WTC11 (cell line): ENCODE measurements around the gene TEKT3. TPM values are rescaled to one million over a fixed set of nuclear protein-coding genes. Genes with fewer than 3 reads are reported as not detected.

Source experiments
- ATAC-seq: fragments of 200-7000 bp; cut with Tn5 transposase; 2 replicates; pipeline ENCODE4 v1.10.0; 2021; ENCODE audit warnings: mild to moderate bottlenecking, moderate library complexity
- CTCF ChIA-PET: fragments of 300-600 bp; sonication (Branson Sonifier 250); formaldehyde crosslinking; loops from one replicate; lab custom pipeline; 2021; ENCODE audit warnings: antibody characterized with exemption; lab: Charles Lee
- POLR2A ChIA-PET: fragments of 350-600 bp; sonication (Branson Sonifier 250); formaldehyde crosslinking; loops from one replicate; lab custom pipeline; 2021; ENCODE audit warnings: antibody characterized with exemption; lab: Charles Lee
- DNase-seq: peaks from one replicate; pipeline ENCODE4 v3.0.0; 2021; ENCODE audit warnings: low spot score
- H3K27ac Mint-ChIP-seq: 2 replicates; pipeline ENCODE4 v1.8.0; 2021; ENCODE audit warnings: mixed read lengths
- H3K27me3 Mint-ChIP-seq: 2 replicates; pipeline ENCODE4 v1.8.0; 2021; ENCODE audit warnings: low read depth, mild to moderate bottlenecking, moderate library complexity, mixed read lengths
- H3K36me3 Mint-ChIP-seq: 2 replicates; pipeline ENCODE4 v1.8.0; 2021; ENCODE audit warnings: mixed read lengths
- H3K4me1 Mint-ChIP-seq: 2 replicates; pipeline ENCODE4 v1.8.0; 2022; ENCODE audit warnings: mixed read lengths
- H3K4me3 Mint-ChIP-seq: 2 replicates; pipeline ENCODE4 v1.8.0; 2021; ENCODE audit warnings: mild to moderate bottlenecking, moderate library complexity, mixed read lengths
- H3K9me3 Mint-ChIP-seq: 2 replicates; pipeline ENCODE4 v1.8.0; 2021; ENCODE audit warnings: mixed read lengths
- CBFB ChIP-seq: sonication (generic); formaldehyde crosslinking; IDR thresholded peaks from 2 replicates; pipeline ENCODE4 v1.8.1; 2022; ENCODE audit warnings: mild to moderate bottlenecking, low read depth, missing genetic modification reagents
- CREB1 ChIP-seq: sonication (generic); formaldehyde crosslinking; IDR thresholded peaks from 2 replicates; pipeline ENCODE4 v1.8.0; 2023; ENCODE audit warnings: mild to moderate bottlenecking, missing genetic modification reagents
- ELF4 ChIP-seq: sonication (generic); formaldehyde crosslinking; IDR thresholded peaks from 2 replicates; pipeline ENCODE4 v1.8.1; 2022; ENCODE audit warnings: low read depth, mild to moderate bottlenecking, moderate library complexity, missing genetic modification reagents
- ESRRA ChIP-seq: sonication (generic); formaldehyde crosslinking; IDR thresholded peaks from 2 replicates; pipeline ENCODE4 v1.8.1; 2022; ENCODE audit warnings: mild to moderate bottlenecking, missing genetic modification reagents, borderline replicate concordance
- FOXP1 ChIP-seq: sonication (generic); formaldehyde crosslinking; IDR thresholded peaks from 2 replicates; pipeline ENCODE4 v1.8.0; 2022; ENCODE audit warnings: missing genetic modification reagents, mild to moderate bottlenecking, moderate library complexity, borderline replicate concordance
- HMGA2 ChIP-seq: fragments of 250-450 bp; sonication (Bioruptor Pico); IDR thresholded peaks from 2 replicates; pipeline ENCODE4 v1.4.0; 2021; ENCODE audit warnings: mild to moderate bottlenecking, moderate library complexity
- JUN ChIP-seq: sonication (generic); formaldehyde crosslinking; IDR thresholded peaks from 2 replicates; pipeline ENCODE4 v1.8.0; 2023; ENCODE audit warnings: mild to moderate bottlenecking, missing genetic modification reagents
- NFATC4 ChIP-seq: fragments of 250-450 bp; sonication (Bioruptor Pico); IDR thresholded peaks from 2 replicates; pipeline ENCODE4 v1.9.0; 2021; ENCODE audit warnings: mild to moderate bottlenecking
- RELA ChIP-seq: sonication (generic); formaldehyde crosslinking; IDR thresholded peaks from 2 replicates; pipeline ENCODE4 v1.8.1; 2022; ENCODE audit warnings: missing genetic modification reagents, mild to moderate bottlenecking, borderline replicate concordance
- SMAD4 ChIP-seq: sonication (generic); formaldehyde crosslinking; IDR thresholded peaks from 2 replicates; pipeline ENCODE4 v1.8.0; 2022; ENCODE audit warnings: mild to moderate bottlenecking, missing genetic modification reagents
- SP1 ChIP-seq: sonication (generic); formaldehyde crosslinking; conservative IDR thresholded peaks from 2 replicates; pipeline ENCODE4 v1.8.1; 2022; ENCODE audit warnings: missing genetic modification reagents
- TCF7 ChIP-seq: sonication (generic); formaldehyde crosslinking; IDR thresholded peaks from 2 replicates; pipeline ENCODE4 v1.8.0; 2022; ENCODE audit warnings: mild to moderate bottlenecking, low read depth, missing genetic modification reagents, moderate library complexity
- TP53 ChIP-seq: sonication (generic); formaldehyde crosslinking; IDR thresholded peaks from 2 replicates; pipeline ENCODE4 v1.8.1; 2023; ENCODE audit warnings: mild to moderate bottlenecking, missing genetic modification reagents
- ZBTB21 ChIP-seq: sonication (generic); formaldehyde crosslinking; IDR thresholded peaks from 2 replicates; pipeline ENCODE4 v1.8.1; 2023; ENCODE audit warnings: mild to moderate bottlenecking, missing genetic modification reagents, borderline replicate concordance
- total RNA-seq: library from RNA; stranded (reverse); gene quantifications from 3 replicates; pipeline ENCODE4 v1.2.3, GENCODE V29; 2021
- TF ChIP-seq, protein P1 (sequence below): fragments of 250-450 bp; sonication (Bioruptor Pico); IDR thresholded peaks from 2 replicates; pipeline ENCODE4 v1.9.0; 2021; ENCODE audit warnings: mild to moderate bottlenecking
- TF ChIP-seq, protein P2 (sequence below): sonication (generic); formaldehyde crosslinking; IDR thresholded peaks from 2 replicates; pipeline ENCODE4 v1.8.1; 2023; ENCODE audit warnings: mild to moderate bottlenecking, missing genetic modification reagents, borderline replicate concordance
- TF ChIP-seq, protein P3 (sequence below): sonication (generic); formaldehyde crosslinking; IDR thresholded peaks from 2 replicates; pipeline ENCODE4 v1.8.1; 2023; ENCODE audit warnings: mild to moderate bottlenecking, missing genetic modification reagents, moderate library complexity
- TF ChIP-seq, protein P4 (sequence below): sonication (generic); formaldehyde crosslinking; IDR thresholded peaks from 2 replicates; pipeline ENCODE4 v1.8.0; 2022; ENCODE audit warnings: mild to moderate bottlenecking, missing genetic modification reagents
- TF ChIP-seq, protein P5 (sequence below): sonication (generic); formaldehyde crosslinking; conservative IDR thresholded peaks from 2 replicates; pipeline ENCODE4 v1.8.1; 2023; ENCODE audit warnings: mild to moderate bottlenecking, low read depth, missing genetic modification reagents, moderate library complexity
- TF ChIP-seq, protein P6 (sequence below): fragments of 250-450 bp; sonication (Bioruptor Pico); IDR thresholded peaks from 2 replicates; pipeline ENCODE4 v1.8.0; 2021; ENCODE audit warnings: mild to moderate bottlenecking
- TF ChIP-seq, protein P7 (sequence below): sonication (generic); formaldehyde crosslinking; IDR thresholded peaks from 2 replicates; pipeline ENCODE4 v1.8.1; 2023; ENCODE audit warnings: mild to moderate bottlenecking, moderate library complexity, missing genetic modification reagents

Gene TEKT3
- total RNA-seq, 1 experiment from 2014 or later = 3.1 TPM

DNA sequence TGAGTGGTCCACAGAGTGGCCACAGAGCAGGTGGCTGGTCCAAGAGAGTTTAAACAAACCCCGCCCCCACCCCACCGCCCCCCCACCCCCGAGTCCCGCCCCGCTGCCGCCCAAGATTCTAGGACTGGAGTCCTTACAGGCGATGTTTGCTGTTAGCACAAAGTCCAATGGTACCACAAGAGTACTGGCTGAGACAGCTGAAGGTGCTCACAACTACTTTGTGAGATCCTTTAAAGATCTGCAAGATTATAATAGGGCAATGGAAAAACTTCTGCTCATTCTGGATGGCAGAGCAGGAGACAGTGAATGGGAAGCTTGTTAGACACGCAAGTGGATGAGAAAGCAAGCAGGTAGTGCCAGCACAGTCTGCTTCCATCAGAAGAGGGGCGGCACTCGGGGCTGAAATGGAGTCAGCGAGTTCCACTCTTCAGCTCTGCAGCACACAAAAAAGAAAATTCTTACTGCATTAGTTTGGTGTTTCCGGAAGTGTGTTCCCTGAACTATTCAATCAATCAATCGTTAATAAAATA, 4.7 kb upstream of the TEKT3 start (continued):
- TF ChIP-seq, protein P1, sequence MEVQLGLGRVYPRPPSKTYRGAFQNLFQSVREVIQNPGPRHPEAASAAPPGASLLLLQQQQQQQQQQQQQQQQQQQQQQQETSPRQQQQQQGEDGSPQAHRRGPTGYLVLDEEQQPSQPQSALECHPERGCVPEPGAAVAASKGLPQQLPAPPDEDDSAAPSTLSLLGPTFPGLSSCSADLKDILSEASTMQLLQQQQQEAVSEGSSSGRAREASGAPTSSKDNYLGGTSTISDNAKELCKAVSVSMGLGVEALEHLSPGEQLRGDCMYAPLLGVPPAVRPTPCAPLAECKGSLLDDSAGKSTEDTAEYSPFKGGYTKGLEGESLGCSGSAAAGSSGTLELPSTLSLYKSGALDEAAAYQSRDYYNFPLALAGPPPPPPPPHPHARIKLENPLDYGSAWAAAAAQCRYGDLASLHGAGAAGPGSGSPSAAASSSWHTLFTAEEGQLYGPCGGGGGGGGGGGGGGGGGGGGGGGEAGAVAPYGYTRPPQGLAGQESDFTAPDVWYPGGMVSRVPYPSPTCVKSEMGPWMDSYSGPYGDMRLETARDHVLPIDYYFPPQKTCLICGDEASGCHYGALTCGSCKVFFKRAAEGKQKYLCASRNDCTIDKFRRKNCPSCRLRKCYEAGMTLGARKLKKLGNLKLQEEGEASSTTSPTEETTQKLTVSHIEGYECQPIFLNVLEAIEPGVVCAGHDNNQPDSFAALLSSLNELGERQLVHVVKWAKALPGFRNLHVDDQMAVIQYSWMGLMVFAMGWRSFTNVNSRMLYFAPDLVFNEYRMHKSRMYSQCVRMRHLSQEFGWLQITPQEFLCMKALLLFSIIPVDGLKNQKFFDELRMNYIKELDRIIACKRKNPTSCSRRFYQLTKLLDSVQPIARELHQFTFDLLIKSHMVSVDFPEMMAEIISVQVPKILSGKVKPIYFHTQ (CRISPR knock-in tag) = no peak
- TF ChIP-seq CBFB (CRISPR knock-in tag) (no peak), ZBTB21 (CRISPR knock-in tag) (no peak), FOXP1 (CRISPR knock-in tag) (no peak), TP53 (no peak), ELF4 (CRISPR knock-in tag) (no peak), CREB1 (CRISPR knock-in tag) (no peak)
- TF ChIP-seq, protein P2, sequence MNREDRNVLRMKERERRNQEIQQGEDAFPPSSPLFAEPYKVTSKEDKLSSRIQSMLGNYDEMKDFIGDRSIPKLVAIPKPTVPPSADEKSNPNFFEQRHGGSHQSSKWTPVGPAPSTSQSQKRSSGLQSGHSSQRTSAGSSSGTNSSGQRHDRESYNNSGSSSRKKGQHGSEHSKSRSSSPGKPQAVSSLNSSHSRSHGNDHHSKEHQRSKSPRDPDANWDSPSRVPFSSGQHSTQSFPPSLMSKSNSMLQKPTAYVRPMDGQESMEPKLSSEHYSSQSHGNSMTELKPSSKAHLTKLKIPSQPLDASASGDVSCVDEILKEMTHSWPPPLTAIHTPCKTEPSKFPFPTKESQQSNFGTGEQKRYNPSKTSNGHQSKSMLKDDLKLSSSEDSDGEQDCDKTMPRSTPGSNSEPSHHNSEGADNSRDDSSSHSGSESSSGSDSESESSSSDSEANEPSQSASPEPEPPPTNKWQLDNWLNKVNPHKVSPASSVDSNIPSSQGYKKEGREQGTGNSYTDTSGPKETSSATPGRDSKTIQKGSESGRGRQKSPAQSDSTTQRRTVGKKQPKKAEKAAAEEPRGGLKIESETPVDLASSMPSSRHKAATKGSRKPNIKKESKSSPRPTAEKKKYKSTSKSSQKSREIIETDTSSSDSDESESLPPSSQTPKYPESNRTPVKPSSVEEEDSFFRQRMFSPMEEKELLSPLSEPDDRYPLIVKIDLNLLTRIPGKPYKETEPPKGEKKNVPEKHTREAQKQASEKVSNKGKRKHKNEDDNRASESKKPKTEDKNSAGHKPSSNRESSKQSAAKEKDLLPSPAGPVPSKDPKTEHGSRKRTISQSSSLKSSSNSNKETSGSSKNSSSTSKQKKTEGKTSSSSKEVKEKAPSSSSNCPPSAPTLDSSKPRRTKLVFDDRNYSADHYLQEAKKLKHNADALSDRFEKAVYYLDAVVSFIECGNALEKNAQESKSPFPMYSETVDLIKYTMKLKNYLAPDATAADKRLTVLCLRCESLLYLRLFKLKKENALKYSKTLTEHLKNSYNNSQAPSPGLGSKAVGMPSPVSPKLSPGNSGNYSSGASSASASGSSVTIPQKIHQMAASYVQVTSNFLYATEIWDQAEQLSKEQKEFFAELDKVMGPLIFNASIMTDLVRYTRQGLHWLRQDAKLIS = no peak
- TF ChIP-seq, protein P3, sequence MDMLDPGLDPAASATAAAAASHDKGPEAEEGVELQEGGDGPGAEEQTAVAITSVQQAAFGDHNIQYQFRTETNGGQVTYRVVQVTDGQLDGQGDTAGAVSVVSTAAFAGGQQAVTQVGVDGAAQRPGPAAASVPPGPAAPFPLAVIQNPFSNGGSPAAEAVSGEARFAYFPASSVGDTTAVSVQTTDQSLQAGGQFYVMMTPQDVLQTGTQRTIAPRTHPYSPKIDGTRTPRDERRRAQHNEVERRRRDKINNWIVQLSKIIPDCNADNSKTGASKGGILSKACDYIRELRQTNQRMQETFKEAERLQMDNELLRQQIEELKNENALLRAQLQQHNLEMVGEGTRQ (CRISPR knock-in tag) = no peak

DNA sequence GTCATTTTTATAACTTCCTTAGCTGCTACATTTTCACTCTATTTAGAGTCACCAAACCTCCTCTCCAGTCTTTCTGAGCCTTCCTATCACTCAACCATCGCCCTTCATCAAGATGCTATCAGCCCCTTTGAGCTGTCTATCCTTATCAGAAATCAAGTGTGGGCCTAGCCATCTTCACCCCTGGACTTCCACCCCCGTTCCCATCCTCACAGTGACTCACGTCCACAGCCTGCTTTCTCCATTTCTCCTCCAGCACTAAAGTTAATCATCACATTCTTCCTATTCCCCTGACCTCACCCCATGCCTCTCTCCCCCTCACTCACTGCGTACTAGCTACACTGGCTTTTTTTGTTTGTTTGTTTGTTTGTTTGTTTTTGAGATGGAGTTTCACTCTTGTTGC, 2.4 kb upstream of the TEKT3 start:
- H3K27ac Mint-ChIP-seq = no peak overlapping the region
- H3K4me1 Mint-ChIP-seq = peaks cover 5% of the 10 kb centered on the region
- no peak for TF ChIP-seq NFATC4 (CRISPR knock-in tag)
- no peak for TF ChIP-seq JUN
- TF ChIP-seq ESRRA = no peak
- TF ChIP-seq SP1 = no peak
- TF ChIP-seq, protein P4, sequence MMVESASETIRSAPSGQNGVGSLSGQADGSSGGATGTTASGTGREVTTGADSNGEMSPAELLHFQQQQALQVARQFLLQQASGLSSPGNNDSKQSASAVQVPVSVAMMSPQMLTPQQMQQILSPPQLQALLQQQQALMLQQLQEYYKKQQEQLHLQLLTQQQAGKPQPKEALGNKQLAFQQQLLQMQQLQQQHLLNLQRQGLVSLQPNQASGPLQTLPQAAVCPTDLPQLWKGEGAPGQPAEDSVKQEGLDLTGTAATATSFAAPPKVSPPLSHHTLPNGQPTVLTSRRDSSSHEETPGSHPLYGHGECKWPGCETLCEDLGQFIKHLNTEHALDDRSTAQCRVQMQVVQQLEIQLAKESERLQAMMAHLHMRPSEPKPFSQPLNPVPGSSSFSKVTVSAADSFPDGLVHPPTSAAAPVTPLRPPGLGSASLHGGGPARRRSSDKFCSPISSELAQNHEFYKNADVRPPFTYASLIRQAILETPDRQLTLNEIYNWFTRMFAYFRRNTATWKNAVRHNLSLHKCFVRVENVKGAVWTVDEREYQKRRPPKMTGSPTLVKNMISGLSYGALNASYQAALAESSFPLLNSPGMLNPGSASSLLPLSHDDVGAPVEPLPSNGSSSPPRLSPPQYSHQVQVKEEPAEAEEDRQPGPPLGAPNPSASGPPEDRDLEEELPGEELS (CRISPR knock-in tag) = no peak
- no peak for TF ChIP-seq ELF4 (CRISPR knock-in tag)
- TF ChIP-seq, protein P5, sequence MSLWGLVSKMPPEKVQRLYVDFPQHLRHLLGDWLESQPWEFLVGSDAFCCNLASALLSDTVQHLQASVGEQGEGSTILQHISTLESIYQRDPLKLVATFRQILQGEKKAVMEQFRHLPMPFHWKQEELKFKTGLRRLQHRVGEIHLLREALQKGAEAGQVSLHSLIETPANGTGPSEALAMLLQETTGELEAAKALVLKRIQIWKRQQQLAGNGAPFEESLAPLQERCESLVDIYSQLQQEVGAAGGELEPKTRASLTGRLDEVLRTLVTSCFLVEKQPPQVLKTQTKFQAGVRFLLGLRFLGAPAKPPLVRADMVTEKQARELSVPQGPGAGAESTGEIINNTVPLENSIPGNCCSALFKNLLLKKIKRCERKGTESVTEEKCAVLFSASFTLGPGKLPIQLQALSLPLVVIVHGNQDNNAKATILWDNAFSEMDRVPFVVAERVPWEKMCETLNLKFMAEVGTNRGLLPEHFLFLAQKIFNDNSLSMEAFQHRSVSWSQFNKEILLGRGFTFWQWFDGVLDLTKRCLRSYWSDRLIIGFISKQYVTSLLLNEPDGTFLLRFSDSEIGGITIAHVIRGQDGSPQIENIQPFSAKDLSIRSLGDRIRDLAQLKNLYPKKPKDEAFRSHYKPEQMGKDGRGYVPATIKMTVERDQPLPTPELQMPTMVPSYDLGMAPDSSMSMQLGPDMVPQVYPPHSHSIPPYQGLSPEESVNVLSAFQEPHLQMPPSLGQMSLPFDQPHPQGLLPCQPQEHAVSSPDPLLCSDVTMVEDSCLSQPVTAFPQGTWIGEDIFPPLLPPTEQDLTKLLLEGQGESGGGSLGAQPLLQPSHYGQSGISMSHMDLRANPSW (CRISPR knock-in tag) = no peak
- TF ChIP-seq, protein P6, sequence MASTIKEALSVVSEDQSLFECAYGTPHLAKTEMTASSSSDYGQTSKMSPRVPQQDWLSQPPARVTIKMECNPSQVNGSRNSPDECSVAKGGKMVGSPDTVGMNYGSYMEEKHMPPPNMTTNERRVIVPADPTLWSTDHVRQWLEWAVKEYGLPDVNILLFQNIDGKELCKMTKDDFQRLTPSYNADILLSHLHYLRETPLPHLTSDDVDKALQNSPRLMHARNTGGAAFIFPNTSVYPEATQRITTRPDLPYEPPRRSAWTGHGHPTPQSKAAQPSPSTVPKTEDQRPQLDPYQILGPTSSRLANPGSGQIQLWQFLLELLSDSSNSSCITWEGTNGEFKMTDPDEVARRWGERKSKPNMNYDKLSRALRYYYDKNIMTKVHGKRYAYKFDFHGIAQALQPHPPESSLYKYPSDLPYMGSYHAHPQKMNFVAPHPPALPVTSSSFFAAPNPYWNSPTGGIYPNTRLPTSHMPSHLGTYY (CRISPR knock-in tag) = no peak
- TF ChIP-seq HMGA2 (CRISPR knock-in tag) = no peak
- TF ChIP-seq TCF7 (CRISPR knock-in tag) = no peak
- TF ChIP-seq, protein P7, sequence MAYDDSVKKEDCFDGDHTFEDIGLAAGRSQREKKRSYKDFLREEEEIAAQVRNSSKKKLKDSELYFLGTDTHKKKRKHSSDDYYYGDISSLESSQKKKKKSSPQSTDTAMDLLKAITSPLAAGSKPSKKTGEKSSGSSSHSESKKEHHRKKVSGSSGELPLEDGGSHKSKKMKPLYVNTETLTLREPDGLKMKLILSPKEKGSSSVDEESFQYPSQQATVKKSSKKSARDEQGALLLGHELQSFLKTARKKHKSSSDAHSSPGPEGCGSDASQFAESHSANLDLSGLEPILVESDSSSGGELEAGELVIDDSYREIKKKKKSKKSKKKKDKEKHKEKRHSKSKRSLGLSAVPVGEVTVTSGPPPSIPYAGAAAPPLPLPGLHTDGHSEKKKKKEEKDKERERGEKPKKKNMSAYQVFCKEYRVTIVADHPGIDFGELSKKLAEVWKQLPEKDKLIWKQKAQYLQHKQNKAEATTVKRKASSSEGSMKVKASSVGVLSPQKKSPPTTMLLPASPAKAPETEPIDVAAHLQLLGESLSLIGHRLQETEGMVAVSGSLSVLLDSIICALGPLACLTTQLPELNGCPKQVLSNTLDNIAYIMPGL (CRISPR knock-in tag) = no peak
- no peak for TF ChIP-seq CREB1 (CRISPR knock-in tag)
- TF ChIP-seq RELA = no peak
- TF ChIP-seq SMAD4 = no peak
- no peaks in the 10 kb centered on the region for H3K9me3 Mint-ChIP-seq
- H3K36me3 Mint-ChIP-seq = no peaks in the 10 kb centered on the region
- ATAC-seq (no peak), DNase-seq (no peak)
- POLR2A ChIA-PET = no interaction called here
- CTCF ChIA-PET = no interaction called here
- peaks cover 53% of the 10 kb centered on the region for H3K27me3 Mint-ChIP-seq
- H3K4me3 Mint-ChIP-seq = no peak overlapping the region
